Lower leg skin (tissue), 4 donors: Measurements from ENCODE around the gene ZNF667. TPM values are rescaled to one million over a fixed set of nuclear protein-coding genes. Genes with fewer than 3 reads are reported as not detected.
A peak's percentile ranks its signal among the peaks of the same experiment; 100 is the strongest.

Source experiments
- DNase-seq, 2 donors: peaks; one replicate each; pipeline ENCODE4 v3.0.0-alpha.2; 2019; ENCODE audit warnings: low spot score in 2 of 2
- H3K4me3 ChIP-seq: fragments of 200-600 bp; sonication (generic); 2 replicates; pipeline ENCODE4 v1.5.1; 2017; ENCODE audit warnings: mild to moderate bottlenecking, low read depth; ENCODE audit not compliant: poor library complexity, severe bottlenecking
- POLR2A ChIP-seq, 2 donors: fragments of 450-650 bp; IDR thresholded peaks; one replicate each; pipeline ENCODE4 v1.6.1; 2016 to 2017; ENCODE audit warnings: antibody characterized with exemption in 2 of 2, mild to moderate bottlenecking in 1 of 2, moderate library complexity in 1 of 2
- WGBS, 2 donors: methylation state at CpG; one replicate each; pipeline ENCODE4 v1.1.5; 2018; 5-methylcytosine and 5-hydroxymethylcytosine counted together
- intact Hi-C: fragments of 100-400 bp; cut with DNase I; formaldehyde crosslinking; loops from one replicate; pipeline ENCODE4 v1.15.0; 2023; ENCODE audit warnings: low total_unique reads
- total RNA-seq, 4 donors: library from RNA; depleted of rRNA; stranded (reverse); fragments of >200 nt; gene quantifications; one replicate each; pipeline ENCODE4 v1.1.0, GENCODE V29; 2016
- TF ChIP-seq, protein P1 (sequence below), 3 donors: fragments of 450-650 bp; IDR thresholded peaks; one replicate each; pipeline ENCODE4 v1.5.1; 2016; ENCODE audit warnings: antibody characterized with exemption in 3 of 3, mild to moderate bottlenecking in 3 of 3, moderate library complexity in 2 of 3

Gene ZNF667
- total RNA-seq, 4 donors from 2014 or later, result 2.0 to 3.3 (median 3.0) TPM

DNA sequence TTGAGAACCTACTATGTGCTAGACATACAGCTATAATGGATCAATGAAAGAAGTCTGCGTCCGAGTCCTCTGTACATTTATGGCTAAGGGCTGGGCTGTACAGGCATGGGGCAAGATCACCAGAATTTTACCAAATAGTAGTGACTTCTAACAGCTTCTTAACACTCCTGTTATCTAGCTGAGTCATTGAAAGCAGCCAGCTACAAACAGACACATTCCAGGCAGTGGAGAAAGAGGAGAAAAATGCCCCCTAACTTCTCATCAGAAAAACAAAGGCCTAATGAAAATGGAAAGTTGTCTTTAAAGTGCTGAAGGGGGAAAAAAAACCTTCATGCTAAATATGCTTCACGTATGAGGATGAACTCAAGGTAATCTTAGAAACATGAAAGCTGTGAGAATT, 14.3 kb upstream of the ZNF667 start:
- intact Hi-C loops, result no loop called here
- TF ChIP-seq, protein P1, sequence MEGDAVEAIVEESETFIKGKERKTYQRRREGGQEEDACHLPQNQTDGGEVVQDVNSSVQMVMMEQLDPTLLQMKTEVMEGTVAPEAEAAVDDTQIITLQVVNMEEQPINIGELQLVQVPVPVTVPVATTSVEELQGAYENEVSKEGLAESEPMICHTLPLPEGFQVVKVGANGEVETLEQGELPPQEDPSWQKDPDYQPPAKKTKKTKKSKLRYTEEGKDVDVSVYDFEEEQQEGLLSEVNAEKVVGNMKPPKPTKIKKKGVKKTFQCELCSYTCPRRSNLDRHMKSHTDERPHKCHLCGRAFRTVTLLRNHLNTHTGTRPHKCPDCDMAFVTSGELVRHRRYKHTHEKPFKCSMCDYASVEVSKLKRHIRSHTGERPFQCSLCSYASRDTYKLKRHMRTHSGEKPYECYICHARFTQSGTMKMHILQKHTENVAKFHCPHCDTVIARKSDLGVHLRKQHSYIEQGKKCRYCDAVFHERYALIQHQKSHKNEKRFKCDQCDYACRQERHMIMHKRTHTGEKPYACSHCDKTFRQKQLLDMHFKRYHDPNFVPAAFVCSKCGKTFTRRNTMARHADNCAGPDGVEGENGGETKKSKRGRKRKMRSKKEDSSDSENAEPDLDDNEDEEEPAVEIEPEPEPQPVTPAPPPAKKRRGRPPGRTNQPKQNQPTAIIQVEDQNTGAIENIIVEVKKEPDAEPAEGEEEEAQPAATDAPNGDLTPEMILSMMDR (IDR thresholded peaks at IDR 0.05), result no peak
- TF ChIP-seq POLR2A (IDR thresholded peaks at IDR 0.05), result no peak
- 77 to 85% methylated on average over 3 of the region's 3 CpGs for WGBS, 2 donors
- no peak for DNase-seq
- no peak overlapping the region for H3K4me3 ChIP-seq

DNA sequence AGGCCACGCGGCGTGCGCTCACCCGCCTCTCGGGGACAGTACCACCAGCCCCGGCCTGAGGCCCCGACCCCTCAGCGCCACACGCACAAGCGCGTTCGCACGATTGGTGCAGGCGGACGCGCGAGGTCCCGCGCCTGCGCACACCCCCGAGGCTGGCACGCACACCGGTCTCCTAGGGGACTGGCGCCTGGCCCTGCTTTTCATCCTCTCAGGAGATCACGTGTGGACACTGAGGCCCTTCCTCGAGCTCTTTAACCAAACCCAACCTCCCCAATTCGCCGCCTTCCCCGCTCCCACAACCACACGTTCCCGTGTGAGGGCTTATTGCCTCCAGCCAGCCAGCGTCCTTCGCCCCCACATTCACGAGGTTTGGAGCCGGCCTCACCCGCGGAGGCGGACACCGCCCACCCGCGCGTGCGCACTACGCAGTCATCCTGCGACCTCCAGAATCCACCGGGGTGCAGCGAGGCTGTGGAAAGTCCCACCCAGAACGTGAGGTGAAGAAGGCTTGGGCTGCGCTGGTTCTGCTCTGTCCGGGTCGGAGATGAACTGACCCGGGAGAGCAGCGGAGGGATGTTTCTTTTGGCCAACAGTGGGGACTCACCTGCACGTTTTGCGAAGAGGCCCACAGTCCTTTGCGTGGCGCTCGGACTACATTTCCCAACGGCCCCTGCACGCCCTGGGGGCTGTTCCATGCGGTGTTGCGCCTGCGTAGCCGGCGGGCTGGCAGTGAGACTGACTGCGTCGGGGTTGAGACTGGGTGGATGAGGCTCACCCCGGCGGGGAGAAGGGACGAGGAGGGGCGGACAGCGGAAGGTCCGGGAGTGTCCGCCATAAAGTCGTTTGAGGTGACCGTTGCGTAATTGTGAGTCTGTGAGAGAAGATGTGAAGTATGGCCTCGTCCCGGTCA, 539 bp upstream of the ZNF667 start:
- intact Hi-C loops, result no loop called here
- peak; percentile 77 to 96 for DNase-seq
- WGBS, 2 donors, result 2 to 4% methylated on average over 54 to 58 of the region's 80 CpGs
- H3K4me3 ChIP-seq, result peak overlapping the region; percentile 38
- TF ChIP-seq POLR2A (IDR thresholded peaks at IDR 0.05), result no peak
- TF ChIP-seq, protein P1 (IDR thresholded peaks at IDR 0.05), result no peak

DNA sequence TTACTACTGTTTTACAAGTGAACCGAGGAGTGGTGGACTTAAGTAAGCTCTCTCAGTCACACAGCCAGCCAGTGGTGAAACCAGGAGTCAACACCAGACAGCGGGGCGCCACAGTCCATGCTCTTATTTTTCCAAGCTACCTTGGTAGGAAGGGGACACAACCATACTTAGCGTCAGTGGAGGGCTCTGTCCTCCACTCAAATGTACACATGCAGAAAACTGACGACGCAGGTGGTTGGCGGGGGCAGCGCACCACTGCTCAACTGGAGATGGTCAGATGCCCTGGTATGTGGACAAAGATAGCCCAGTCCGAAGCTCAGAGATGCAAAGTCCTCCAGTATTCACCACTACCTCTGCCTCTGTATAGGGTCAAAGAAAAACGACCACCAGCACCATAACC, 1.1 kb downstream of the ZNF667 start:
- DNase-seq, result no peak
- 86 to 87% methylated on average over 10 of the region's 10 CpGs for WGBS, 2 donors
- no peak overlapping the region for H3K4me3 ChIP-seq
- no peak for TF ChIP-seq POLR2A (IDR thresholded peaks at IDR 0.05)
- TF ChIP-seq, protein P1 (IDR thresholded peaks at IDR 0.05), result no peak
- intact Hi-C loops, result no loop called here

DNA sequence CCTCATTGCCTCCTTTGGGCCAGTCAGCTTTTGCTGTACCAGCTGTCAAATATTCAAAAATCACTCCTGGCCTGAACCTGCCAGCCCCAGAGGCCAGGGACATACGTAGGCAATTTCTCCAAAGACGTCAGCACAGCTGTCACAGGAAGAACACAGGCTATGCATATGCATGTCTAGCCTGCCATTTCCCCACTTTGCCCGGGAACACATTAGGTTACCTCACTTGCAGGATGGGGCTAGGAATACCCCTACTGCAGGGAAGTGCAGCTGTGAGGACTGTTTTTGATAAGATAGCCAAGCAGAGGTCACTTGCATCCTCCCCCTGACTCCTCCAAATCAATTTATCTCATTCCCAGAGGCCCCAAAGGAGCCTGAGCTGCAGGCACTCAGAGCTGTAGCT, 2.8 kb downstream of the ZNF667 start:
- TF ChIP-seq, protein P1 (IDR thresholded peaks at IDR 0.05), result no peak
- TF ChIP-seq POLR2A (IDR thresholded peaks at IDR 0.05), result no peak
- H3K4me3 ChIP-seq, result no peak overlapping the region
- intact Hi-C loops, result no loop called here
- WGBS, 2 donors, result 70 to 72% methylated on average over 3 of the region's 3 CpGs
- no peak for DNase-seq

- intact Hi-C loops, result no loop called here
- no peak overlapping the region for H3K4me3 ChIP-seq
- no peak for TF ChIP-seq POLR2A (IDR thresholded peaks at IDR 0.05)
- TF ChIP-seq, protein P1 (IDR thresholded peaks at IDR 0.05), result no peak
- no peak for DNase-seq
- WGBS, 2 donors, result 94 to 95% methylated on average over 8 of the region's 8 CpGs
Measured at GRCh38 chr19:56441206-56441792, 35.8 kb downstream of the ZNF667 start.
